Uterus (tissue), 4 donors: ENCODE data around the gene TRIM44. TPM values are rescaled to one million over a fixed set of nuclear protein-coding genes. Genes with fewer than 3 reads are reported as not detected.

Experiments used
- DNase-seq, 2 donors: peaks; one replicate each; pipeline ENCODE4 v3.0.0-alpha.2; 2019 to 2020
- H3K27ac ChIP-seq, 2 donors: fragments of 200-600 bp; sonication (generic); 1 replicate in 1 of 2; 2 replicates in 1 of 2; pipeline ENCODE4 v1.5.1; 2016 to 2018
- H3K27me3 ChIP-seq, 2 donors: fragments of 200-600 bp; sonication (generic); one replicate each; pipeline ENCODE4 v1.5.1; 2018 to 2019; ENCODE audit warnings: control low read depth in 1 of 2
- H3K36me3 ChIP-seq, 2 donors: fragments of 200-600 bp; sonication (generic); one replicate each; pipeline ENCODE4 v1.5.1; 2019; ENCODE audit warnings: control low read depth in 1 of 2
- H3K4me1 ChIP-seq, 2 donors: fragments of 200-600 bp; sonication (generic); one replicate each; pipeline ENCODE4 v1.5.1; 2018 to 2019; ENCODE audit warnings: control low read depth in 1 of 2
- H3K4me3 ChIP-seq, 2 donors: fragments of 200-600 bp; sonication (generic); 1 replicate in 1 of 2; 2 replicates in 1 of 2; pipeline ENCODE4 v1.5.1; 2018 to 2019; ENCODE audit warnings: mild to moderate bottlenecking in 1 of 2
- H3K9me3 ChIP-seq, 2 donors: fragments of 200-600 bp; sonication (generic); one replicate each; pipeline ENCODE4 v1.5.1; 2019; ENCODE audit warnings: control low read depth in 1 of 2
- POLR2A ChIP-seq, 2 donors: fragments of 450-650 bp; IDR thresholded peaks; one replicate each; pipeline ENCODE4 v1.6.1; 2016; ENCODE audit warnings: antibody characterized with exemption in 2 of 2, mild to moderate bottlenecking in 1 of 2, moderate library complexity in 1 of 2
- intact Hi-C: fragments of 100-400 bp; cut with DNase I; formaldehyde crosslinking; loops from one replicate; pipeline ENCODE4 v1.15.1; 2023; ENCODE audit warnings: low total_unique reads
- total RNA-seq, 4 donors: library from RNA; depleted of rRNA in 3 of 4; stranded (reverse); fragments of >200 nt in 3 of 4; gene quantifications; one replicate each; pipeline versions ENCODE4 v1.1.0 to v1.2.4, GENCODE V29; 2014 to 2023
- TF ChIP-seq, protein P1 (sequence below), 4 experiments: fragments of 200-600 bp in 2 of 4; fragments of 450-650 bp in 2 of 4; sonication (generic) in 2 of 4; IDR thresholded peaks; one replicate each; pipeline ENCODE4 v1.5.1; 2016 to 2019; ENCODE audit warnings: antibody characterized with exemption in 4 of 4, mild to moderate bottlenecking in 2 of 4, moderate library complexity in 1 of 4
- donor health status: DM: yes; HTN: yes; CAD: no.

The TRIM44 gene
- total RNA-seq, 4 donors from 2014 or later, result 16.1 to 65.3 (median 40.4) TPM

- TF ChIP-seq POLR2A (IDR thresholded peaks at IDR 0.05), result no peak
- TF ChIP-seq, protein P1, sequence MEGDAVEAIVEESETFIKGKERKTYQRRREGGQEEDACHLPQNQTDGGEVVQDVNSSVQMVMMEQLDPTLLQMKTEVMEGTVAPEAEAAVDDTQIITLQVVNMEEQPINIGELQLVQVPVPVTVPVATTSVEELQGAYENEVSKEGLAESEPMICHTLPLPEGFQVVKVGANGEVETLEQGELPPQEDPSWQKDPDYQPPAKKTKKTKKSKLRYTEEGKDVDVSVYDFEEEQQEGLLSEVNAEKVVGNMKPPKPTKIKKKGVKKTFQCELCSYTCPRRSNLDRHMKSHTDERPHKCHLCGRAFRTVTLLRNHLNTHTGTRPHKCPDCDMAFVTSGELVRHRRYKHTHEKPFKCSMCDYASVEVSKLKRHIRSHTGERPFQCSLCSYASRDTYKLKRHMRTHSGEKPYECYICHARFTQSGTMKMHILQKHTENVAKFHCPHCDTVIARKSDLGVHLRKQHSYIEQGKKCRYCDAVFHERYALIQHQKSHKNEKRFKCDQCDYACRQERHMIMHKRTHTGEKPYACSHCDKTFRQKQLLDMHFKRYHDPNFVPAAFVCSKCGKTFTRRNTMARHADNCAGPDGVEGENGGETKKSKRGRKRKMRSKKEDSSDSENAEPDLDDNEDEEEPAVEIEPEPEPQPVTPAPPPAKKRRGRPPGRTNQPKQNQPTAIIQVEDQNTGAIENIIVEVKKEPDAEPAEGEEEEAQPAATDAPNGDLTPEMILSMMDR (IDR thresholded peaks at IDR 0.05), result no peak
- DNase-seq, result no peak
- intact Hi-C loops, result no loop called here
- Histone ChIP-seq H3K9me3 (no peaks in the 10 kb centered on the region), H3K4me3 (no peak overlapping the region), H3K27me3 (no peaks in the 10 kb centered on the region), H3K4me1 (no peaks in the 10 kb centered on the region), H3K27ac (no peak overlapping the region), H3K36me3 (no peaks in the 10 kb centered on the region)
Observed at GRCh38 chr11:35839368-35840161, 177.0 kb downstream of the TRIM44 start.

GRCh38 chr11:35841733-35842132 lies 179.2 kb downstream of the TRIM44 start:
- H3K4me1 ChIP-seq, result no peaks in the 10 kb centered on the region
- H3K27me3 ChIP-seq, result no peaks in the 10 kb centered on the region
- H3K4me3 ChIP-seq, result no peak overlapping the region
- H3K27ac ChIP-seq, result no peak overlapping the region
- no peaks in the 10 kb centered on the region for H3K9me3 ChIP-seq
- intact Hi-C loops, result no loop called here
- H3K36me3 ChIP-seq, result no peaks in the 10 kb centered on the region
- TF ChIP-seq, protein P1 (IDR thresholded peaks at IDR 0.05), result no peak
- no peak for TF ChIP-seq POLR2A (IDR thresholded peaks at IDR 0.05)
- no peak for DNase-seq

DNA sequence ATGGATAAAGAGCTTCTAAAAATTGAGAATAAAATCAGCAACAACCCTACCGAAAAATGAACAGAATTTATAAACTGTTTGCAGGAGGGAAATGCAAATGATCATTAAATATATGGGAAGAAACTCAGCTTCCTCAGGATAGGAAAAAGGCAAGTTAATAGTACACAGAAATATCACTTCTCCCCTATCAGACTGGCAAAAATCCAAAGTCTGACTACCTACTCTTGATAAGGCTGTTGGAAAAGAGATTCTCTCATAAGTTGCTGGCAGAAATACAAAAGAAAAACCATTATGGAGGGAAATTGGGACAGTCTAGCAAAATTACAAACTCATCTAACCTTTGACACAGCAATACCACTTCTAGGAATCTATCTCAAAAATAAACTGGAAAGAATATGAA lies 180.4 kb downstream of the TRIM44 start:
- no peaks in the 10 kb centered on the region for H3K9me3 ChIP-seq
- intact Hi-C loops, result no loop called here
- no peak overlapping the region for H3K27ac ChIP-seq
- no peak for DNase-seq
- no peaks in the 10 kb centered on the region for H3K27me3 ChIP-seq
- no peaks in the 10 kb centered on the region for H3K4me1 ChIP-seq
- H3K4me3 ChIP-seq, result no peak overlapping the region
- TF ChIP-seq, protein P1 (IDR thresholded peaks at IDR 0.05), result no peak
- no peak for TF ChIP-seq POLR2A (IDR thresholded peaks at IDR 0.05)
- H3K36me3 ChIP-seq, result no peaks in the 10 kb centered on the region

- H3K27me3 ChIP-seq, result no peaks in the 10 kb centered on the region
- H3K36me3 ChIP-seq, result no peaks in the 10 kb centered on the region
- TF ChIP-seq, protein P1 (IDR thresholded peaks at IDR 0.05), result no peak
- no peak for TF ChIP-seq POLR2A (IDR thresholded peaks at IDR 0.05)
- intact Hi-C loops, result no loop called here
- H3K4me1 ChIP-seq, result no peaks in the 10 kb centered on the region
- DNase-seq, result no peak
- H3K9me3 ChIP-seq, result no peaks in the 10 kb centered on the region
- no peak overlapping the region for H3K4me3 ChIP-seq
- no peak overlapping the region for H3K27ac ChIP-seq
Observed at GRCh38 chr11:35844579-35844978, 182.0 kb downstream of the TRIM44 start.

- H3K4me3 ChIP-seq, result no peak overlapping the region
- H3K36me3 ChIP-seq, result no peaks in the 10 kb centered on the region
- TF ChIP-seq, protein P1 (IDR thresholded peaks at IDR 0.05), result no peak
- TF ChIP-seq POLR2A (IDR thresholded peaks at IDR 0.05), result no peak
- H3K4me1 ChIP-seq, result no peaks in the 10 kb centered on the region
- no peak overlapping the region for H3K27ac ChIP-seq
- no peaks in the 10 kb centered on the region for H3K9me3 ChIP-seq
- DNase-seq, result no peak
- intact Hi-C loops, result no loop called here
- no peaks in the 10 kb centered on the region for H3K27me3 ChIP-seq
Observed at GRCh38 chr11:35845860-35846259, 183.3 kb downstream of the TRIM44 start.
